Measurements from ENCODE around the gene DNAAF2.
"Not testable (repeated sequence)": the region's sequence is repeated elsewhere in the genome, so short reads cannot be mapped to it uniquely, and the experiment has no call there.

The DNAAF2 gene, protein sequence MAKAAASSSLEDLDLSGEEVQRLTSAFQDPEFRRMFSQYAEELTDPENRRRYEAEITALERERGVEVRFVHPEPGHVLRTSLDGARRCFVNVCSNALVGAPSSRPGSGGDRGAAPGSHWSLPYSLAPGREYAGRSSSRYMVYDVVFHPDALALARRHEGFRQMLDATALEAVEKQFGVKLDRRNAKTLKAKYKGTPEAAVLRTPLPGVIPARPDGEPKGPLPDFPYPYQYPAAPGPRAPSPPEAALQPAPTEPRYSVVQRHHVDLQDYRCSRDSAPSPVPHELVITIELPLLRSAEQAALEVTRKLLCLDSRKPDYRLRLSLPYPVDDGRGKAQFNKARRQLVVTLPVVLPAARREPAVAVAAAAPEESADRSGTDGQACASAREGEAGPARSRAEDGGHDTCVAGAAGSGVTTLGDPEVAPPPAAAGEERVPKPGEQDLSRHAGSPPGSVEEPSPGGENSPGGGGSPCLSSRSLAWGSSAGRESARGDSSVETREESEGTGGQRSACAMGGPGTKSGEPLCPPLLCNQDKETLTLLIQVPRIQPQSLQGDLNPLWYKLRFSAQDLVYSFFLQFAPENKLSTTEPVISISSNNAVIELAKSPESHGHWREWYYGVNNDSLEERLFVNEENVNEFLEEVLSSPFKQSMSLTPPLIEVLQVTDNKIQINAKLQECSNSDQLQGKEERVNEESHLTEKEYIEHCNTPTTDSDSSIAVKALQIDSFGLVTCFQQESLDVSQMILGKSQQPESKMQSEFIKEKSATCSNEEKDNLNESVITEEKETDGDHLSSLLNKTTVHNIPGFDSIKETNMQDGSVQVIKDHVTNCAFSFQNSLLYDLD

DNA sequence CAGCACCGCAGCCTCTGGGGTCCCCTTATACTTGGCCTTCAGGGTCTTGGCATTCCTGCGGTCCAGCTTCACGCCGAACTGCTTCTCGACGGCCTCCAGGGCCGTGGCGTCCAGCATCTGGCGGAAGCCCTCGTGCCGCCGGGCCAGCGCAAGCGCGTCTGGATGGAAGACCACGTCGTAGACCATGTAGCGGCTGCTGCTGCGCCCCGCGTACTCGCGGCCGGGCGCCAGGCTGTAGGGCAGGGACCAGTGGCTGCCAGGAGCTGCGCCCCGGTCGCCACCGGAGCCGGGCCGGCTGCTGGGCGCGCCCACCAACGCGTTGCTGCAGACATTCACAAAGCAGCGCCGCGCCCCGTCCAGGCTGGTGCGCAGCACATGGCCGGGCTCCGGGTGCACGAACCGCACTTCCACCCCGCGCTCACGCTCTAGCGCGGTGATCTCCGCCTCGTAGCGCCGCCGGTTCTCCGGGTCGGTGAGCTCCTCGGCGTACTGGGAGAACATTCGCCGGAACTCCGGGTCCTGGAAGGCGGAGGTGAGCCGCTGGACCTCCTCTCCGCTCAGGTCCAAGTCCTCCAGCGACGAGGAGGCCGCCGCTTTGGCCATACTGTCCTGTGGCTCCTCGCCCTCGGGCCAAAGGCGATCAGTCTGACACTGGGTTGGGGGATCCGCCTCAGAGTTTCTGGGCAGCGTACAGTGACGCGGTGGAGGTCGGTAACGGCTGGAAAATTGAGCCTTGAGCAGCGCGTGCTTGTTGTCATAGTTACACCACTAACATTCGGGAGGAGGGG lies at the start of gene DNAAF2:
TSS of gene DNAAF2 (minus strand) at position 698 of the 788 bp plus-strand sequence. CDS start at position 603, 95 bp downstream.
- DNase-seq: peak; percentile 83 to 87
- TF ChIP-seq GATA1 (IDR thresholded peaks at IDR 0.05; ENCODE audit: low read depth, low read length) (no peak), POLR2A (IDR thresholded peaks at IDR 0.05; ENCODE audit: low read length) (no peak)

DNA sequence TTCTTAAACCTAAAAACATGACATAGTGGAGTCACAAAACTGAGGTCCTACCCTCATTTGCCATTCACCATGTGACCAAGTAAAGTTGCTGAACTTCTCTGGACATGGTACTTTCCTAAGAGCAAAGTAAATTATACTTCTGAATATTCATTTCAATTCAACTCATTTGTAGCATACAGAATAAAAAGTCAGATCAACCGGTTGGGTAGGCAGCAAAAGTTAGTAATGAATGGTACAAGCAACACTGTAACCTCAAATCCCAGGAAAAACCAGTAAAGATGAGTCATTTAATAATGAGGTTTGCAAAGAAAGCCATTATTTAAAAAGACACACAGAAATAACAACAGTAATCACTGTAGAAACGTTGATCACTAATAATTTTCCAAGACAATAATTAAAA lies 44.2 kb upstream of the DNAAF2 start:
- DNase-seq: no peak
- TF ChIP-seq POLR2A (IDR thresholded peaks at IDR 0.05; ENCODE audit: low read length): no peak
- no peak for TF ChIP-seq GATA1 (IDR thresholded peaks at IDR 0.05; ENCODE audit: low read depth, low read length)

DNA sequence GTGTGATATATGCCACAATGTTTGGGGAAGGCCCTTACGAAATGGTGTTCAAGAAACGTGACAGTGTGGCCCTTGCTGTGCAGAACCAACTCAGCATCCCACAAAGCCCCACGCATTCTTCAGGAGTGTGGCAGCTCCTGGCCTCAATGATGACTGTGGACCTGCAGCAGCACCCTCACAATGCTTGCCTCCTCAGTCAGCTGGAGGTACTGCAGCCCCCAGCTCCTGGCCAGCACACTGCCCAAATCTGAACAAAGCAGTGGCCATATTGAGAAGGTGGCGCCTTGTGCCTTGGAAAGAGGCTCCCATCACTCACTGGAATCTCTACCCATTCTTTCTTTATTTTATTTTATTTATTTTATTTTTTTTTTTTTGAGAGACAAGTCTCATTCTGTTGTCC lies 42.6 kb upstream of the DNAAF2 start:
- no peak for TF ChIP-seq POLR2A (IDR thresholded peaks at IDR 0.05; ENCODE audit: low read length)
- TF ChIP-seq GATA1 (IDR thresholded peaks at IDR 0.05; ENCODE audit: low read depth, low read length): no peak
- DNase-seq: peak in 1 of 2 experiments; percentile 14

DNA sequence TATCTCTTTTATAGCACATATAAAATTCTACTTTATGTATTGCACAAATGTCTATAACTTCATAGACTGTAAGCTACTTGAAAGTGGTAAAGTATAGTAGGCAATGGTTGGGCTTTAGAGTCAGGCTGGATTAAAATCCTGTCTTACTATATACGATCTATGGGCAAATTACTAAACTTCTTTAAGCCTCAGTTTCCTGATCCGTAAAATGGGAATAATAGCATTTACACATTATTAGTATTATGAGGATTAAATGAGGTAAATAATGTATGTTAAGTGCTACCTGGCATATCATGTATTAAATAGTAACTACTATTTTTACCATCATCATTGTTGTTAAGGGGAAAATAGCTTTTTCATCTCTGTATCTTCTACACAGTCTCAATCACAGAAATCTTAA lies 38.5 kb upstream of the DNAAF2 start:
- DNase-seq: no peak
- TF ChIP-seq POLR2A (IDR thresholded peaks at IDR 0.05; ENCODE audit: low read length) (no peak), GATA1 (IDR thresholded peaks at IDR 0.05; ENCODE audit: low read depth, low read length) (no peak)

DNA sequence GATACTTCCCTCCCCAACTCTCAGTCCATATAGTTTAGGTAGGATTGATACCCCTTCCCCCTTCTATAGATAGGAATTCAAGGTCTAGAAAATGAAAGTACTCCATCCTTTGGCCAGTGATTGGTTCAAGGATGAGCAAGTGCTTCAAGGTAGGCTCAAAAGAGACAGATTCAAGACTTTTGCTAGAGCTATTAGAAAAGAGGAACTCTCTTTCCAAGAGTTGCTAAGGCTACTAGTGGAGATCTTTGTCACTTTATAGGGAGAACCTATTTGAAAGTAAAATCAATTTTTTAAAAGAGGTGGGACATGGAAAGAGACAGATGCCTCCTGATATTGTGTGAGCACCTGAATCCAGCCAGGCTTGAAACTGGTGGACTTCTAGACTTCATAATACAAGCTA lies 35.4 kb upstream of the DNAAF2 start:
- DNase-seq: no peak
- no peak for TF ChIP-seq GATA1 (IDR thresholded peaks at IDR 0.05; ENCODE audit: low read depth, low read length)
- TF ChIP-seq POLR2A (IDR thresholded peaks at IDR 0.05; ENCODE audit: low read length): no peak

DNA sequence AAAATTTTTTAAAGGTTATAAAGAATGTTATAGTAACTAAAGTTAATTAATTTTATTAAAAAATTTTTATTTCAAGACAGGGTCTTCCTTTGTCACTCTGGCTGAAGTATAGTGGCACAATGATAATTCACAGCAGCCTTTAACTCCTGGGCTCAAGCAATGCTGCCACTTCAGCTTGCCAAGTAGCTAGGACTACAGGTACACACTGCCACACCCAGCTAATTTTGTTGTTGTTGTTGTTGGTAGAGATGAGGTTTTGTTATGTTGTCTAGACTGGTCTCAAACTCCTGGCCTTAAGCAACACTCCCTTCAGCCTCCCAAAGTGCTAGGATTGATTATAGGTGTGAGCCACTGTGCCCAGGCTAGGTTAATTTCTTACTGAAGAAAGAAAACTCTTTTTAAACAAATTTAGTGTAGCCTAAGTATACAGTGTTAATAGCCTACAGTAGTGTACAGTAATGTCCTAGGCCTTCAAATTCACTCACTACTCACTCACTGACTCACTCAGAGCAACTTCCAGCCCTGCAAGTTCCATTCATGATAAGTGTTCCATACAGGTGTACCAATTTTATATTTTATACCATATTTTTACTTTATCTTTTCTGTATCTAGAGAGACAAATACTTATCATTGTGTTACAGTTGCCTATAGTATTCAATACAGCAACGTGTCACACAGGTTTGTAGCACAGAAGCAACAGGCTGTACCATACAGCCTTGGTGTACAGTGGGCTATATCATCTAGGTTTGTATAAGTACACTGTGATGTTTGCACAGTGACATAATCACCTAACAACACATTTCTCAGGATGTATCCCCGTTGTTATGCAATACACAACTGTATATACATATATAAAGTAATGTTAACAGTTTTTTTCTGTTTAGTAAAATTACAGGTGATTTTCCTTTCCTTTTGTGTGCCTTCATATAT lies 24.7 kb upstream of the DNAAF2 start:
- no peak for TF ChIP-seq POLR2A (IDR thresholded peaks at IDR 0.05; ENCODE audit: low read length)
- no peak for TF ChIP-seq GATA1 (IDR thresholded peaks at IDR 0.05; ENCODE audit: low read depth, low read length)
- DNase-seq: no peak

DNA sequence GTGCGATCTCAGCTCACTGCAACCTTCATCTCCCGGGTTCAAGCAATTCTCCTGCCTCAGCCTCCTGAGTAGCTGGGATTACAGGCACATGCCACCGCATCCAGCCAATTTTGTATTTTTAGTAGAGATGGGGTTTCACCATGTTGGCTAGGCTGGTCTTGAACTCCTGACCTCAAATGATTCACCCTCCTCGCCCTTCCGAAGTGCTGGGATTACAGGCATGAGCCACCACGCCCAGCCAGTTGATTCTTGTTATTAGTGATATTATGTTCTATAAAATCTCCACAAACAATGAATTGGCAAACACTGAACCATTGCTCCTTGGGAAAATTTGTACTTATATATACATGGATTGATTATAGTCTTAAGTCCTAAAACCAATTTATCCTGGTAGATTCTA lies 22.5 kb upstream of the DNAAF2 start:
- DNase-seq: not testable (repeated sequence)

DNA sequence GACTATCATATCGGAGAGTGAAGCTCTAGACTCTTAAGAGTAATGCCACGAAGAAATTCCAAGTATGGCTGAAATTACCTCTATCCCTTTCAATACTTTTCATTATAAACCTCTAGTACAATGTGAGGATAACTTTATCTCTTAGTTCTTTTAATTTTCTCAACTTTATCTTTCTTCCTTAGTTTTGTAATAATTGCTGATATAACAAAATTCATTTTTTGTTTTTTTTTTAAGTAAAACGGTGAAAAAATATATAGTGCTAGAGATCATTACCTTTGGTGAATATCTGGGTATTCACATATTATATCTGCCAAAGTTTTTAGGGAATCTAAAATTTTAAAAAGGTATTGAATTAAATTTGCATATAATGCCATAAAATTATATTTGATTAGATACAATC lies 19.5 kb upstream of the DNAAF2 start:
- no peak for DNase-seq
- TF ChIP-seq GATA1 (IDR thresholded peaks at IDR 0.05; ENCODE audit: low read depth, low read length) (no peak), POLR2A (IDR thresholded peaks at IDR 0.05; ENCODE audit: low read length) (no peak)

DNA sequence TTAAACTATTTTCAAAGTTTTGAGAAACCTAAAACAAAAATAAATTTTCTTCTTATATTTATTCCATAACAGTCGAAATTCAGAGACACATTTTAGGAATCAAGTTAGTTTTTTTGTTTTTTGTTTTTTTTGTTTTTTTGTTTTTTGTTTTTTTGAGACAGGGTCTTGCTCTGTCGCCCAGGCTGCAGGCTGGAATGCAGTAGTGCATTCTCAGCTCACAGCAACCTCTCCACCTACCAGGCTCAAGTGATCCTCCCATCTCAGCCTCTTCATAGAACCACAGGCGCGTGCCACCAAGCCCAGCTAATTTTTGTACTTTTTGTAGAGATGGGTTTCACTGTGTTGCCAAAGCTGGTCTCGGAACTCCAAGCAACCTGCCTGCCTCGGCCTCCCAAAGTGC lies 18.5 kb upstream of the DNAAF2 start:
- DNase-seq: no peak
- TF ChIP-seq POLR2A (IDR thresholded peaks at IDR 0.05; ENCODE audit: low read length) (no peak), GATA1 (IDR thresholded peaks at IDR 0.05; ENCODE audit: low read depth, low read length) (no peak)

DNA sequence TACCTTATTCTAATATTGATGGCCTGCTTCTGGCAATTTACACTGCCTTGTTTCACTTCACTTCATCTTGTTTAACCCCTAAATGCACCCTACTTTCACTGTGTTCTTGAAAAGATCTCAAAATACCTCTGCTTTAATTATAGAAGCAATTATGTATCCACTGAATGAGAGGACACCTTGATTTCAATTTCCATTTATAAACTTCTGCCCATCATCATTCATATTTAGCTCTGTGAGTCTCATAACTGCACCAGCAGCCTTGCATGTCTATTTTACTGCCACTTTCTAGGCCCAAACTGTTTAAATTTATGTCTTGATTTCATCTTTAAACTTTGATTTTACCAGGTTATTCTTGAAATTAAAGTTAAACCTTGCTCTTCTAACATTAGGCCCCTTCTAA lies 7.1 kb upstream of the DNAAF2 start:
- no peak for DNase-seq
- TF ChIP-seq POLR2A (IDR thresholded peaks at IDR 0.05; ENCODE audit: low read length) (no peak), GATA1 (IDR thresholded peaks at IDR 0.05; ENCODE audit: low read depth, low read length) (no peak)

DNA sequence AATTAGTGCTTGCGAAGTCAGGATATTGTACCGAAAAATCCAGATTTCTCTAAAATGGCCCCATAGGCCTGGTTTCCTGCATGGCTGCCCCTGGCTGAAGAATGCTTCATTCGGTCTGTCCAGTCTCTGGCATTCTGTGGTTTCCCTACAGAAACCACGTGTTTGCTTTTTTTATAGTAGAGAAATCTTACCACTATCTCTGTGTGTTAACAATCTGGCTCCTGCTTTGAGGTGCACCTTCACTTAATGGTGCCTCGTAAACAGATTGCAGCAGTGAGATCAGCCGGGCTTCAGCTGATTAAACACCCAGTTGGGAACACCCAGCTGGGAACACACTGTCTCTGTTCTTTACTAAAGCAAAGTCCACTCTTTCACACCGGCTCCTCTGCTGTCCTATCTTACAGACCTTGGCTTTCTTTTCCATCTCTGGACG lies 6.7 kb upstream of the DNAAF2 start:
- TF ChIP-seq GATA1 (IDR thresholded peaks at IDR 0.05; ENCODE audit: low read depth, low read length): no peak
- TF ChIP-seq POLR2A (IDR thresholded peaks at IDR 0.05; ENCODE audit: low read length): no peak
- no peak for DNase-seq

DNA sequence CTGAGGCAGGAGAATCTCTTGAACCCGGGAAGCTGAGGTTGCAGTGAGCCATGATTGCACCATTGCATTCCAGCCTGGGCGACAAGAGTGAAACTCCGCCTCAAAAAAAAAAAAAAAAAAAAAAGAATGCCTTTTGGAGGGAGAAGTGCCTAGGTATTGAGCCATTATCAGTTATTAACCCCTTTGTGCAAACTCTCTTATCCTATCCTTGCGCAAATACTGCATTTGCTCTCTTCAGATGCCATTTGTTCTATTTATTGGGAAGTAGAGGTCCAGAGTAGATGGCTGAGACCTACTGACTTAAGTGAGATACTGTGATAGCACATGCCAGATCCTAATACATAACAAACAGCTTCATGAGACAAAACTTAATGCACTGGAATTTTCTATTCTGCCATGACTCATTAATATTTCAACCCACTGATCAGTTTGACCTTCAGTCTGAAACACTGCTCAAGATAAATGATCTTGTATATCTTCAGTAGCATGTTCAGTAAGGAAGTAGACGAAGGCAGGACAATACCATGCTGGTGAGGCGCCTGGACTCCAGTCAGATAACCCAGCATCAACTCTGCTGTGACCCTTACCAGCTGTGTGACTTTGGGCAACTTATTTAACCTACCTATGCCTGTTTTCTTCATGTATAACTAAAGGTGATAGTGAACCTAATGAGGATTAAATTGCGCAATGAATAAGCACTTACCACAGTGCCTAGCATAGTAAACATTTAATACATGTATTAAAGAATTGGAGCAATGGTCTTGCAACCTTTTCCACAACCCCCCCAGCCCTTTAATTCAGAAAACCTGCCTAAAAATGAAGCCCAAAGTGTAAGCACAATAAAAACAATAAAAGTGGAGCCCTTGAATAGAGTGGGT lies 5.7 kb upstream of the DNAAF2 start:
- peak in 1 of 2 experiments; percentile 22 for DNase-seq
- TF ChIP-seq GATA1 (IDR thresholded peaks at IDR 0.05; ENCODE audit: low read depth, low read length) (no peak), POLR2A (IDR thresholded peaks at IDR 0.05; ENCODE audit: low read length) (no peak)
